GM12878 (cell line): ENCODE data around the gene MYH10.

Experiments
- CEBPB ChIP-seq, 2 experiments: fragments of 150-350 bp in 1 of 2; IDR thresholded peaks; 2 replicates each; pipeline ENCODE4 v1.6.1; 2012 to 2014; ENCODE audit warnings: low read depth in 2 of 2, low read length in 2 of 2, borderline replicate concordance in 1 of 2, inconsistent platforms in 1 of 2
- EGR1 ChIP-seq, 2 experiments: IDR thresholded peaks; 1 replicate in 1 of 2; 2 replicates in 1 of 2; pipeline ENCODE4 v1.6.1; 2011 to 2012; ENCODE audit warnings: low read depth in 2 of 2, low read length in 2 of 2, borderline replicate concordance in 1 of 2, mild to moderate bottlenecking in 1 of 2, moderate library complexity in 1 of 2
- POLR2AphosphoS5 ChIP-seq: IDR thresholded peaks from 2 replicates; pipeline ENCODE4 v1.6.1; 2011; ENCODE audit warnings: mild to moderate bottlenecking, low read length, inconsistent platforms
- SP1 ChIP-seq: IDR thresholded peaks from one replicate; pipeline ENCODE4 v1.6.1; 2011; ENCODE audit warnings: low read depth, low read length
- TARDBP ChIP-seq: IDR thresholded peaks from 2 replicates; pipeline ENCODE4 v1.6.1; 2016; ENCODE audit warnings: borderline replicate concordance
- TF ChIP-seq, protein P1 (sequence below), 3 experiments: IDR thresholded peaks in 2 of 3; conservative IDR thresholded peaks in 1 of 3; 2 replicates each; pipeline ENCODE4 v1.5.1; 2011; ENCODE audit warnings: low read depth in 3 of 3, low read length in 3 of 3, mild to moderate bottlenecking in 3 of 3, control low read depth in 2 of 3, moderate library complexity in 2 of 3, inconsistent platforms in 1 of 3, mixed read lengths in 1 of 3; ENCODE audit not compliant: control insufficient read depth in 2 of 3, insufficient read depth in 1 of 3; ENCODE audit errors: extremely low read depth in 1 of 3

DNA sequence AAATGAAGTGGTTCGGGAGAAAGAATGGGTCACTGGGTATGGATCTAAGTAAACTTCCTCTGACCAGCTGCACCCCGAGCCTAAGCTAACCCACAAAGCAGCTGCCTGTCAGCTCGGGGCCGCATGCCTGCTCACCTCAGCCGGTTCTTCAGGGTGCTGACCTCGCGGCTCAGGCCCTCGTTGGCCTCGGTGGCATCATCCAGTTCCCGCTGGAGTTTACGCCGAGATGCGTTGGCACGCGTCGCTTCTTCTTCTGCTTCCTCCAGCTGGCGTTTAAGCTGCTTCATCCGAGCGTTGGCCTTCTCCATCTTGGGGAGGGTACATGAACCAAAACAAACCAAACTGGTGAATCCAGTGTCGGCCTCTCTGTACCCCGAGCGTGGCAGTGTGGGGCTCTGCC is 153.8 kb downstream of the MYH10 start:
- TF ChIP-seq EGR1 (IDR thresholded peaks at IDR 0.05; ENCODE audit: borderline replicate concordance in 1 of 2, low read depth in 2 of 2, low read length in 2 of 2) (no peak), TARDBP (no peak), CEBPB (IDR thresholded peaks at IDR 0.05; ENCODE audit: borderline replicate concordance in 1 of 2, low read depth in 2 of 2, low read length in 2 of 2) (no peak), SP1 (no peak), POLR2AphosphoS5 (no peak)
- TF ChIP-seq, protein P1, sequence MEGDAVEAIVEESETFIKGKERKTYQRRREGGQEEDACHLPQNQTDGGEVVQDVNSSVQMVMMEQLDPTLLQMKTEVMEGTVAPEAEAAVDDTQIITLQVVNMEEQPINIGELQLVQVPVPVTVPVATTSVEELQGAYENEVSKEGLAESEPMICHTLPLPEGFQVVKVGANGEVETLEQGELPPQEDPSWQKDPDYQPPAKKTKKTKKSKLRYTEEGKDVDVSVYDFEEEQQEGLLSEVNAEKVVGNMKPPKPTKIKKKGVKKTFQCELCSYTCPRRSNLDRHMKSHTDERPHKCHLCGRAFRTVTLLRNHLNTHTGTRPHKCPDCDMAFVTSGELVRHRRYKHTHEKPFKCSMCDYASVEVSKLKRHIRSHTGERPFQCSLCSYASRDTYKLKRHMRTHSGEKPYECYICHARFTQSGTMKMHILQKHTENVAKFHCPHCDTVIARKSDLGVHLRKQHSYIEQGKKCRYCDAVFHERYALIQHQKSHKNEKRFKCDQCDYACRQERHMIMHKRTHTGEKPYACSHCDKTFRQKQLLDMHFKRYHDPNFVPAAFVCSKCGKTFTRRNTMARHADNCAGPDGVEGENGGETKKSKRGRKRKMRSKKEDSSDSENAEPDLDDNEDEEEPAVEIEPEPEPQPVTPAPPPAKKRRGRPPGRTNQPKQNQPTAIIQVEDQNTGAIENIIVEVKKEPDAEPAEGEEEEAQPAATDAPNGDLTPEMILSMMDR (IDR thresholded peaks at IDR 0.05 in 2 of 3, conservative IDR thresholded peaks at IDR 0.05 in 1 of 3; ENCODE audit: control insufficient read depth in 2 of 3, extremely low read depth in 1 of 3, insufficient read depth in 1 of 3, low read depth in 3 of 3, low read length in 3 of 3), result no peak
